AG09309 (cell line): Measurements from ENCODE around the gene THAP7.
"Not testable (repeated sequence)": the region's sequence is repeated elsewhere in the genome, so short reads cannot be mapped to it uniquely, and the experiment has no call there.

ENCODE experiments used
- DNase-seq: peaks from one replicate; pipeline ENCODE4 v3.0.0-alpha.2; 2010; ENCODE audit warnings: low read depth
- H3K4me3 ChIP-seq: 2 replicates; pipeline ENCODE4 v1.5.1; 2011; ENCODE audit warnings: mild to moderate bottlenecking, low read depth, low read length, moderate library complexity; ENCODE audit not compliant: control insufficient read depth
- CTCF ChIP-seq: IDR thresholded peaks from 2 replicates; pipeline ENCODE4 v1.5.1; 2011; ENCODE audit warnings: mild to moderate bottlenecking, low read depth, low read length, inconsistent platforms; ENCODE audit not compliant: insufficient read depth, control insufficient read depth; ENCODE audit errors: missing control alignments

THAP7 gene

GRCh38 chr22:21044931-21045584 is 43.1 kb upstream of the THAP7 start:
- H3K4me3 ChIP-seq, result peak overlapping the region; percentile 63
- DNase-seq, result peak; percentile 31
- no peak for TF ChIP-seq CTCF

- TF ChIP-seq CTCF, result no peak
- no peak for DNase-seq
- H3K4me3 ChIP-seq, result no peak overlapping the region; the same call in 1 of the 2 replicates
Measured at GRCh38 chr22:21043860-21044535, 42.1 kb upstream of the THAP7 start.

GRCh38 chr22:21042978-21043859 is 41.3 kb upstream of the THAP7 start:
- H3K4me3 ChIP-seq, result no peak overlapping the region
- no peak for TF ChIP-seq CTCF
- DNase-seq, result no peak

GRCh38 chr22:21041937-21042336 is 40.0 kb upstream of the THAP7 start:
- no peak for TF ChIP-seq CTCF
- no peak overlapping the region for H3K4me3 ChIP-seq
- DNase-seq, result no peak

- H3K4me3 ChIP-seq, DNase-seq: not testable (repeated sequence)
Measured at GRCh38 chr22:21039158-21039557, 37.2 kb upstream of the THAP7 start.

GRCh38 chr22:21038405-21038804 is 36.5 kb upstream of the THAP7 start:
- no peak for DNase-seq
- TF ChIP-seq CTCF, result no peak
- no peak overlapping the region for H3K4me3 ChIP-seq

- no peak overlapping the region for H3K4me3 ChIP-seq
- TF ChIP-seq CTCF, result no peak
- DNase-seq, result no peak
Measured at GRCh38 chr22:21034989-21035388, 33.1 kb upstream of the THAP7 start.
